IMR-90 (cell line): ENCODE results near the gene ARHGAP24. TPM values are rescaled to one million over a fixed set of nuclear protein-coding genes. Genes with fewer than 3 reads are reported as not detected.

Source experiments
- ATAC-seq: fragments of 200-7000 bp; cut with Tn5 transposase; 2 replicates; pipeline ENCODE4 v1.9.1; 2020; ENCODE audit warnings: low read depth, mild to moderate bottlenecking, moderate library complexity
- BruUV-seq: library from RNA; stranded (reverse); fragments of 400-500 nt; replicated peaks from 2 replicates; lab custom pipeline; 2021; lab: Mats Ljungman, UMichigan
- CTCF ChIA-PET: fragments of 300-600 bp; formaldehyde crosslinking; extraction: SDS; loops from one replicate; lab custom pipeline; 2021; ENCODE audit warnings: antibody characterized with exemption; lab: Yijun Ruan, JAX
- POLR2A ChIA-PET: fragments of 300-600 bp; sonication (Branson Sonifier 250); formaldehyde crosslinking; loops from one replicate; lab custom pipeline; 2022; ENCODE audit warnings: antibody characterized with exemption; ENCODE audit not compliant: unreplicated experiment; lab: Charles Lee
- DNase-seq: peaks from one replicate; pipeline ENCODE4 v3.0.0; 2013
- H2AFZ ChIP-seq: replicated peaks from 2 replicates; pipeline ENCODE3; 2013; ENCODE audit warnings: low read length, mild to moderate bottlenecking; ENCODE audit not compliant: poor library complexity
- H2AK5ac ChIP-seq: 2 replicates; pipeline ENCODE4 v1.6.1; 2013; ENCODE audit warnings: low read depth, low read length, inconsistent platforms
- H2AK9ac ChIP-seq: replicated peaks from 2 replicates; pipeline ENCODE3; 2013; ENCODE audit warnings: mild to moderate bottlenecking, low read depth, low read length, moderate library complexity; ENCODE audit not compliant: poor library complexity
- H2BK120ac ChIP-seq: 2 replicates; pipeline ENCODE4 v1.6.1; 2013; ENCODE audit warnings: low read depth, low read length, inconsistent platforms
- H2BK15ac ChIP-seq: 3 replicates; pipeline ENCODE4 v1.6.1; 2013; ENCODE audit warnings: low read depth, low read length, inconsistent platforms
- H2BK20ac ChIP-seq: 2 replicates; pipeline ENCODE4 v1.6.1; 2013; ENCODE audit warnings: low read depth, mild to moderate bottlenecking, inconsistent platforms, low read length, moderate library complexity
- H2BK5ac ChIP-seq: 2 replicates; pipeline ENCODE4 v1.6.1; 2013; ENCODE audit warnings: mild to moderate bottlenecking, low read depth, low read length, inconsistent platforms; ENCODE audit not compliant: poor library complexity, severe bottlenecking
- H3K14ac ChIP-seq: replicated peaks from 2 replicates; pipeline ENCODE4 v1.6.1; 2013; ENCODE audit warnings: low read depth, low read length, inconsistent platforms
- H3K18ac ChIP-seq: 2 replicates; pipeline ENCODE4 v1.6.1; 2013; ENCODE audit warnings: low read depth, low read length, control low read depth
- H3K23ac ChIP-seq: 2 replicates; pipeline ENCODE4 v1.6.1; 2013; ENCODE audit warnings: low read depth, low read length, inconsistent platforms
- H3K27ac ChIP-seq: 2 replicates; pipeline ENCODE4 v1.5.1; 2013; ENCODE audit warnings: mild to moderate bottlenecking, control low read depth, low read length; ENCODE audit not compliant: insufficient read depth
- H3K27me3 ChIP-seq: 2 replicates; pipeline ENCODE4 v1.6.1; 2013; ENCODE audit warnings: low read length; ENCODE audit not compliant: control insufficient read depth, insufficient read depth
- H3K36me3 ChIP-seq: 2 replicates; pipeline ENCODE4 v1.6.1; 2013; ENCODE audit warnings: low read length, mixed read lengths; ENCODE audit not compliant: control insufficient read depth, insufficient read depth
- H3K4ac ChIP-seq: 2 replicates; pipeline ENCODE4 v1.6.1; 2013; ENCODE audit warnings: low read depth, low read length, inconsistent platforms
- H3K4me1 ChIP-seq: 2 replicates; pipeline ENCODE4 v1.6.1; 2013; ENCODE audit warnings: low read length, mixed read lengths; ENCODE audit not compliant: control insufficient read depth, insufficient read depth
- H3K4me2 ChIP-seq: 2 replicates; pipeline ENCODE4 v1.6.1; 2013; ENCODE audit warnings: low read depth, mild to moderate bottlenecking, control low read depth, low read length, moderate library complexity
- H3K4me3 ChIP-seq: 2 replicates; pipeline ENCODE4 v1.5.1; 2013; ENCODE audit warnings: low read depth, mild to moderate bottlenecking, control low read depth, low read length, moderate library complexity; ENCODE audit not compliant: insufficient read depth
- H3K56ac ChIP-seq: 2 replicates; pipeline ENCODE4 v1.6.1; 2013; ENCODE audit warnings: low read length, inconsistent platforms; ENCODE audit not compliant: insufficient read depth; ENCODE audit errors: extremely low read depth
- H3K79me1 ChIP-seq, 2 experiments: 2 replicates each; pipeline ENCODE4 v1.6.1; 2013; ENCODE audit warnings: low read length in 2 of 2, inconsistent platforms in 1 of 2, low read depth in 1 of 2
- H3K9ac ChIP-seq: 2 replicates; pipeline ENCODE4 v1.6.1; 2013; ENCODE audit warnings: low read depth, low read length, control low read depth
- H3K9me1 ChIP-seq: 2 replicates; pipeline ENCODE4 v1.6.1; 2013; ENCODE audit warnings: low read length, inconsistent platforms; ENCODE audit not compliant: insufficient read depth
- H3K9me3 ChIP-seq: 2 replicates; pipeline ENCODE4 v1.6.1; 2013; ENCODE audit warnings: low read length; ENCODE audit not compliant: control insufficient read depth, insufficient read depth
- H4K20me1 ChIP-seq: 2 replicates; pipeline ENCODE4 v1.6.1; 2013; ENCODE audit warnings: low read length, inconsistent platforms; ENCODE audit not compliant: insufficient read depth
- H4K5ac ChIP-seq: 2 replicates; pipeline ENCODE4 v1.6.1; 2013; ENCODE audit warnings: mild to moderate bottlenecking, low read depth, low read length, control low read depth
- H4K8ac ChIP-seq, 2 experiments: 2 replicates each; pipeline ENCODE4 v1.6.1; 2013; ENCODE audit warnings: low read depth in 2 of 2, low read length in 2 of 2, control low read depth in 1 of 2, inconsistent platforms in 1 of 2
- H4K91ac ChIP-seq: 2 replicates; pipeline ENCODE4 v1.6.1; 2013; ENCODE audit warnings: low read depth, low read length, inconsistent platforms; ENCODE audit not compliant: insufficient read depth
- BHLHE40 ChIP-seq: fragments of 150-350 bp; IDR thresholded peaks from 2 replicates; pipeline ENCODE4 v1.6.1; 2016; ENCODE audit warnings: mild to moderate bottlenecking, low read depth, low read length
- CEBPB ChIP-seq: IDR thresholded peaks from 2 replicates; pipeline ENCODE4 v1.6.1; 2012; ENCODE audit warnings: low read depth, low read length, improper control_type of control experiment
- CHD1 ChIP-seq: IDR thresholded peaks from 2 replicates; pipeline ENCODE4 v1.6.1; 2012; ENCODE audit warnings: low read depth, low read length, improper control_type of control experiment
- FOS ChIP-seq: fragments of 150-350 bp; IDR thresholded peaks from 2 replicates; pipeline ENCODE4 v1.6.1; 2016; ENCODE audit warnings: low read depth, low read length
- MAFK ChIP-seq: IDR thresholded peaks from 2 replicates; pipeline ENCODE4 v1.6.1; 2012; ENCODE audit warnings: low read depth, low read length, improper control_type of control experiment
- MXI1 ChIP-seq: IDR thresholded peaks from 2 replicates; pipeline ENCODE4 v1.6.1; 2012; ENCODE audit warnings: low read depth, mild to moderate bottlenecking, low read length, moderate library complexity, borderline replicate concordance
- NFE2L2 ChIP-seq: fragments of 150-350 bp; IDR thresholded peaks from 2 replicates; pipeline ENCODE4 v1.6.1; 2016; ENCODE audit warnings: low read depth, mild to moderate bottlenecking, low read length
- POLR2A ChIP-seq: IDR thresholded peaks from 2 replicates; pipeline ENCODE4 v1.6.1; 2012; ENCODE audit warnings: mild to moderate bottlenecking, low read depth, low read length
- RAD21 ChIP-seq: IDR thresholded peaks from 2 replicates; pipeline ENCODE4 v1.6.1; 2012; ENCODE audit warnings: low read length, improper control_type of control experiment
- RCOR1 ChIP-seq: IDR thresholded peaks from 2 replicates; pipeline ENCODE4 v1.6.1; 2012; ENCODE audit warnings: mild to moderate bottlenecking, low read length, improper control_type of control experiment; ENCODE audit not compliant: insufficient replicate concordance
- SMC3 ChIP-seq: fragments of 150-350 bp; IDR thresholded peaks from 2 replicates; pipeline ENCODE4 v1.6.1; 2016; ENCODE audit warnings: low read depth, mild to moderate bottlenecking, antibody characterized with exemption, low read length, moderate library complexity
- WGBS, 2 experiments: methylation state at CpG; one replicate each; pipeline versions ENCODE4 v1.1.5 to v1.1.7; 2013; ENCODE audit warnings: missing lambda C conversion rate in 2 of 2; ENCODE audit not compliant: insufficient read length in 1 of 2; ENCODE audit errors: extremely low coverage in 2 of 2; 5-methylcytosine and 5-hydroxymethylcytosine counted together
- dilution Hi-C: fragments of 300-500 bp; cut with HindIII; formaldehyde crosslinking; loops from one replicate; pipeline ENCODE4 v1.14.3; 2018; ENCODE audit warnings: low sequenced_read_pairs; ENCODE audit not compliant: unreplicated experiment
- in situ Hi-C: fragments of 300-500 bp; cut with MboI; formaldehyde crosslinking; loops from 3 replicates; pipeline ENCODE4 v1.14.3; 2019; ENCODE audit warnings: low sequenced_read_pairs, inconsistent platforms, mixed read lengths
- intact Hi-C: fragments of 100-400 bp; cut with micrococcal nuclease; formaldehyde crosslinking; loops from 2 replicates; pipeline ENCODE4 v1.10.0; 2022
- polyA plus RNA-seq, 3 experiments: library from polyadenylated mRNA; depleted of rRNA; stranded (reverse); fragments of >200 nt; gene quantifications; 2 replicates each; pipeline ENCODE4 v1.2.3, GENCODE V29; 2012; ENCODE audit warnings: low replicate concordance in 1 of 3
- total RNA-seq: library from RNA; depleted of rRNA; stranded (reverse); fragments of >200 nt; gene quantifications from 2 replicates; pipeline ENCODE4 v1.2.3, GENCODE V29; 2012
- TF ChIP-seq, protein P1 (sequence below): conservative IDR thresholded peaks from 2 replicates; pipeline ENCODE4 v1.5.1; 2012; ENCODE audit warnings: mild to moderate bottlenecking, low read depth, low read length, improper control_type of control experiment
- TF ChIP-seq, protein P2 (sequence below): fragments of 150-350 bp; IDR thresholded peaks from 2 replicates; pipeline ENCODE4 v1.6.1; 2016; ENCODE audit warnings: low read depth, mild to moderate bottlenecking, low read length, moderate library complexity, borderline replicate concordance
- TF ChIP-seq, protein P3 (sequence below): fragments of 150-350 bp; IDR thresholded peaks from 2 replicates; pipeline ENCODE4 v1.6.1; 2017; ENCODE audit warnings: mild to moderate bottlenecking, antibody characterized with exemption, low read length, low read depth

ARHGAP24 gene
- total and polyA plus RNA-seq, 2 of the 4 experiments (the other 2 are of a cell fraction), result 11.9 to 24.0 TPM

DNA sequence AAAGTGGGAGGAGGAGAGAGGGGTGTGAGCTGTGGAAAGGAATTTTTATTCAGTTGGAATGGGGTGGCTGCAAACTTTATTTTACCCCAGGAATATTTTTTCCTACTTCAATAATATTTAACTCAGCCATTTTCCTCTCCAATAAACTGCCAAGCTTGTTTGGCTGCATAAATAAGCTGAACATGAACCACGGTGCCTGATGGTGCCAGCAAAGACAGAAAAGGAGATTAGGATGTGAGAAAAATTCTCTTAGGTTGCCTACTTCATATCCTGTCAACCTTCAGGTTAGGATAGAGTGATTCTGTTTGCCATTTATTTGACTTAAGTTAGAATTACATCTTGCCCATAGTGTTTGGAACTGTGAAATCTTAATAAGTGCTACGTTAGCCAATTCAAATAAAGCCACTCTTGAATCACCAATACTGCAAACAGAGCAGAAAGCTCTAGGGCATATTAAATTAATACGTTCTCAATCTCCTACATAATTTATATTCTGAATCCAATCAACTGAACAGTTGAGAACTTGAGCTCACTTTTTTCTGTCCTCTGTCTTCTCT lies 195.1 kb downstream of the ARHGAP24 start:
- BruUV-seq, result no TSS peak
- intact Hi-C loops, result no loop called here

More for the DNA sequence above, 195.1 kb downstream of the ARHGAP24 start:
- H4K5ac ChIP-seq, result no peak overlapping the region
- no peaks in the 10 kb centered on the region for H3K4me1 ChIP-seq
- H3K9ac ChIP-seq, result no peak overlapping the region
- H4K20me1 ChIP-seq, result no peaks in the 10 kb centered on the region
- no peak overlapping the region for H3K27ac ChIP-seq
- dilution Hi-C loops (no loop called here), in situ Hi-C loops (no loop called here)
- H3K79me1 ChIP-seq, result no peaks in the 10 kb centered on the region
- POLR2A ChIA-PET, result no interaction called here
- H2AK5ac ChIP-seq, result no peak overlapping the region
- H3K23ac ChIP-seq, result no peak overlapping the region
- H4K91ac ChIP-seq, result no peak overlapping the region
- DNase-seq (no peak), ATAC-seq (no peak)
- H3K56ac ChIP-seq, result no peak overlapping the region
- no peak overlapping the region for H3K4me2 ChIP-seq
- H2BK5ac ChIP-seq, result no peak overlapping the region
- CTCF ChIA-PET, result no interaction called here
- no peak overlapping the region for H3K18ac ChIP-seq
- no peak overlapping the region for H2AFZ ChIP-seq
- no peaks in the 10 kb centered on the region for H3K36me3 ChIP-seq
- no peak overlapping the region for H3K4me3 ChIP-seq
- no CpG with 5 or more reads among the region's 3 CpGs for WGBS, 2 experiments
- H3K9me3 ChIP-seq, result no peaks in the 10 kb centered on the region
- no peak overlapping the region for H2BK120ac ChIP-seq
- H3K27me3 ChIP-seq, result no peaks in the 10 kb centered on the region
- no peaks in the 10 kb centered on the region for H3K9me1 ChIP-seq
- no peak overlapping the region for H3K4ac ChIP-seq
- H2BK20ac ChIP-seq, result no peak overlapping the region
- H3K14ac ChIP-seq, result no peak overlapping the region
- no peak overlapping the region for H2BK15ac ChIP-seq
- TF ChIP-seq MAFK (no peak), RCOR1 (no peak), CEBPB (no peak), RAD21 (no peak), NFE2L2 (no peak), CHD1 (no peak), POLR2A (no peak), BHLHE40 (no peak), FOS (no peak), SMC3 (no peak), MXI1 (no peak)
- TF ChIP-seq, protein P1, sequence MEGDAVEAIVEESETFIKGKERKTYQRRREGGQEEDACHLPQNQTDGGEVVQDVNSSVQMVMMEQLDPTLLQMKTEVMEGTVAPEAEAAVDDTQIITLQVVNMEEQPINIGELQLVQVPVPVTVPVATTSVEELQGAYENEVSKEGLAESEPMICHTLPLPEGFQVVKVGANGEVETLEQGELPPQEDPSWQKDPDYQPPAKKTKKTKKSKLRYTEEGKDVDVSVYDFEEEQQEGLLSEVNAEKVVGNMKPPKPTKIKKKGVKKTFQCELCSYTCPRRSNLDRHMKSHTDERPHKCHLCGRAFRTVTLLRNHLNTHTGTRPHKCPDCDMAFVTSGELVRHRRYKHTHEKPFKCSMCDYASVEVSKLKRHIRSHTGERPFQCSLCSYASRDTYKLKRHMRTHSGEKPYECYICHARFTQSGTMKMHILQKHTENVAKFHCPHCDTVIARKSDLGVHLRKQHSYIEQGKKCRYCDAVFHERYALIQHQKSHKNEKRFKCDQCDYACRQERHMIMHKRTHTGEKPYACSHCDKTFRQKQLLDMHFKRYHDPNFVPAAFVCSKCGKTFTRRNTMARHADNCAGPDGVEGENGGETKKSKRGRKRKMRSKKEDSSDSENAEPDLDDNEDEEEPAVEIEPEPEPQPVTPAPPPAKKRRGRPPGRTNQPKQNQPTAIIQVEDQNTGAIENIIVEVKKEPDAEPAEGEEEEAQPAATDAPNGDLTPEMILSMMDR, result no peak
- TF ChIP-seq, protein P2, sequence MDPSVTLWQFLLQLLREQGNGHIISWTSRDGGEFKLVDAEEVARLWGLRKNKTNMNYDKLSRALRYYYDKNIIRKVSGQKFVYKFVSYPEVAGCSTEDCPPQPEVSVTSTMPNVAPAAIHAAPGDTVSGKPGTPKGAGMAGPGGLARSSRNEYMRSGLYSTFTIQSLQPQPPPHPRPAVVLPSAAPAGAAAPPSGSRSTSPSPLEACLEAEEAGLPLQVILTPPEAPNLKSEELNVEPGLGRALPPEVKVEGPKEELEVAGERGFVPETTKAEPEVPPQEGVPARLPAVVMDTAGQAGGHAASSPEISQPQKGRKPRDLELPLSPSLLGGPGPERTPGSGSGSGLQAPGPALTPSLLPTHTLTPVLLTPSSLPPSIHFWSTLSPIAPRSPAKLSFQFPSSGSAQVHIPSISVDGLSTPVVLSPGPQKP, result no peak
- TF ChIP-seq, protein P3, sequence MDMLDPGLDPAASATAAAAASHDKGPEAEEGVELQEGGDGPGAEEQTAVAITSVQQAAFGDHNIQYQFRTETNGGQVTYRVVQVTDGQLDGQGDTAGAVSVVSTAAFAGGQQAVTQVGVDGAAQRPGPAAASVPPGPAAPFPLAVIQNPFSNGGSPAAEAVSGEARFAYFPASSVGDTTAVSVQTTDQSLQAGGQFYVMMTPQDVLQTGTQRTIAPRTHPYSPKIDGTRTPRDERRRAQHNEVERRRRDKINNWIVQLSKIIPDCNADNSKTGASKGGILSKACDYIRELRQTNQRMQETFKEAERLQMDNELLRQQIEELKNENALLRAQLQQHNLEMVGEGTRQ, result no peak
- H4K8ac ChIP-seq, result no peak overlapping the region
- H2AK9ac ChIP-seq, result no peak overlapping the region
